Umbilical cord (tissue), 2 donors: ENCODE data around the gene TEKT3. TPM values are rescaled to one million over a fixed set of nuclear protein-coding genes. Genes with fewer than 3 reads are reported as not detected.
A peak's percentile ranks its signal among the peaks of the same experiment; 100 is the strongest.

Experiments
- DNase-seq: peaks from one replicate; pipeline ENCODE4 v3.0.0-alpha.2; 2015; ENCODE audit warnings: low spot score
- total RNA-seq: library from RNA; depleted of rRNA; stranded (reverse); fragments of >200 nt; gene quantifications from one replicate; pipeline ENCODE4 v1.2.3, GENCODE V29; 2014; ENCODE audit warnings: low replicate concordance; ENCODE audit not compliant: insufficient read depth

The TEKT3 gene
- total RNA-seq, 1 donor from 2014 or later, result not detected

DNA sequence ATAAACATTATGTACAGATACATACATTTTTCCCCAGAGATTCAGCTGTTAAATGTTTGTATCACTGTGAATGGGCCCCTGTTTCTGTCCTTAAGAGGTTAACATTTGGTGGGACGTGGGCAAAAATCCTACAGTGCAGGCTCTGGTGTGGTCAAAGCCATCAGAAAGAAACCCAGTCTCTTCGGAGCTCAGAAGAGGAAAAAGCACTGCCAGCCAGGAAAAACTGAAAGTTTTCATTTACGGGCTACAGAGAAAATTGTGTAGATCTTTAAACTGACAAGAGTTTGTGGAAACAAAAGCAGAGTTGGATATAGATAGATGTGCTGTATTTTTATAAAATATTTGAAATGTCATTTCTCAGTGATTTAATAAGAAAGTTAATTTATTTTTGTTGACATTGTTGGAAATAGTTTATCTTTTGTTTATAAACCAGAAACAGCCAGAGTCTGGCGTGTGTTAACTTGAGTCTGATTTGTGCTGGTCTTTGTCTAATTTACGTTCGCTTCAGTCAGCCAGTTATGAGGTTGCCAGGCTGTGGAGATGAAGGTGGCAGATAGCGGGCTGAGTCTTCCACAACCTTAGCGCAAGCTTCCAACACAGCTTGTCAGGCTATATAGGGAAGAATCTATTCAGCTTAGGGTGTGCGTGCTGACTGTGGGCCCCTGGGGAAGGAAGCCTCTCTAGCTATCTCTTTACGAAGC, 9.5 kb upstream of the TEKT3 start:
- DNase-seq, result peak; percentile 88

DNA sequence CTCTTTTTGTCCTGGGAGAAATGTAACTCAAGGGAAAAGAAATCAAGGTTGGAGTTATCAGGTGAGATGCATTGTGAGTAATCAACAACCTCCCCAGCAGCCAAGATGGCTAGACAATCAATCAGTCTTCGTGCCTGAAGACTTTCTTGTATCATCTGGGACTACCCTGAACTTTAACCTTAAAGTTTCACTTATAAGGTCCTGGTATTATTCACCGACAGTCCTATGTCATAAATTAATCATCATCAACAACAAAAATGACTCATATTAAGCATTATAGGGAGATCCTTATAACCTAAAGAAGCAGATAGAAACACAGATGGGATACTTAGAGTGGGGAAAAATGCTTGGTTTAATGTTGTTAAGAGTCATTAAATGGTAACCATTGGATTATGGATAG, 7.7 kb upstream of the TEKT3 start:
- no peak for DNase-seq

- DNase-seq, result peak; percentile 86
These were observed 6.6 kb upstream of the TEKT3 start for GRCh38 chr17:15348021-15348420.

GRCh38 chr17:15346066-15346595, 4.7 kb upstream of the TEKT3 start:
- DNase-seq, result no peak

DNA sequence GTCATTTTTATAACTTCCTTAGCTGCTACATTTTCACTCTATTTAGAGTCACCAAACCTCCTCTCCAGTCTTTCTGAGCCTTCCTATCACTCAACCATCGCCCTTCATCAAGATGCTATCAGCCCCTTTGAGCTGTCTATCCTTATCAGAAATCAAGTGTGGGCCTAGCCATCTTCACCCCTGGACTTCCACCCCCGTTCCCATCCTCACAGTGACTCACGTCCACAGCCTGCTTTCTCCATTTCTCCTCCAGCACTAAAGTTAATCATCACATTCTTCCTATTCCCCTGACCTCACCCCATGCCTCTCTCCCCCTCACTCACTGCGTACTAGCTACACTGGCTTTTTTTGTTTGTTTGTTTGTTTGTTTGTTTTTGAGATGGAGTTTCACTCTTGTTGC, 2.4 kb upstream of the TEKT3 start:
- peak; percentile 38 for DNase-seq

DNA sequence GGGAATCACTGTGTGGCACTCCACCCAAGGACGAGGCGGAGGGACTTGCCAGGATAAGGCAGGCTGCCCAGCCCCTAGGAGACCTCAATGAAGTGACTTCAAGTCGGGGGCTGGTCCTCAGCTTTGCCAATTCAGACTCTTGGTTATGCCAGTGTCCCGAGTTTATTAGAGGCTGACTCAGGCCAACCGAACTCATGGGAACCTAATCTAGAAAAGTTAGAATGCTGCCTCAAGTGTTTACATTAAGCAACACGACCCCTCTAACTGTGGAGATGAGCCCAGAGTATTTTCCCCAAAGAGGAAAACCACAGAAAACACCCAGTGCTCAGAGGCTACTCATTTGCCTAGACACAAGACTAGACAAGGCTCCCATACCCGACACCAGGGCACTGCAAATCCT, 1.1 kb upstream of the TEKT3 start:
- no peak for DNase-seq

DNA sequence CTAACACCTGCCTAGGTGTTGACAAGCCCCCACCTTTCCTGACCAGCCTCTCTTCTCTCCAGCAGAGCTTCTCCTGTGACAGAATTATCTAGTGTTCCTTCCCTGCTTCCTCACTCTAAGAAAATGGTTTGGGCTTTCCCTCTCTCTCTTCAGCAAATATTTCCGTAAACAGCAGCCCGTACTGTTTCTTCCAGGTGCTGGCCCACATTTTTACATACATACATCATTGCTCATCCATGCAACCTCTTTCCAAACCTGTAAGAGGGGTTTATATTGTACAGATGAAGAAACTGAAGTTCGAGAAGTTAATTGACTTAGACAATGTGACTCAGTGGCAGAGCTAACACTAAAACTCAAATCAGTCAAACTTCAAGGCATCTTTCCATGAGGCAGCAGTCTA, 569 bp upstream of the TEKT3 start:
- no peak for DNase-seq

GRCh38 chr17:15340966-15341365, 431 bp downstream of the TEKT3 start:
- DNase-seq, result no peak

DNA sequence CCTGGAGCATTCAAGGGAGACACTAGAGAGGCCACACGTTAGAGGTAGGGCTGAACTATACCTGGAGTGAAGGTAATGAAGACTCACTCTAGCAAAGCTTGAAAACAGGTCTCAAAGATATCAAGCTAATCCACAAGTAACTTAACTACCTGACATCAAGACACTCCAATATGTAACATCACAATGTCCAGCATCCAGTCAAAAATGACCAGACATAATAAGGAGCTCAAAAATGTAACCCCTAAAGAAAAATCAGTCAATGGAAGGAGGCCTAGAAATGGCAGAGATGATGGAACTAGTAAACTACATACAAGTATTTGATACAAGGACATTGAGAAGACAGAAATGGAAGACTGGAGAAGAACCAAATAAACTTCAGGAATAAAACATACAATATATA, 6.0 kb downstream of the TEKT3 start:
- DNase-seq, result no peak

DNA sequence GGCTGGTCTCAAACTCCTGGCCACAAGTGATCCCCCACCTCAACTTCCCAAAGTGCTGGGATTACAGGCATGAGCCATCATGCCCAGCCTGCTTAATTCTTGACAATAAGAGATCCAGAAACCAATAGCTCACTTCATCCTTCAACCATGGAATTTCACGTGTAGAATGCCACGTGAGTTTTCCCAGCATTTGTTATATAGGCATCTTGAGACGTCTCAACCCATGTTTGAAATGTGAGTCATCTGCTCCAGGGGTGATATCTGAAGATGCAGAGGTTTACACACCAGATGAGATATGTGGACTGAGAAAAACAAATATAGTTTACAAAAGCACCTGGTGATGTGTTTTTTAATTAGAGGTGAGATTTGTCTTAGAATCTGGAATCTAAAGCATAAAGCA, 7.1 kb downstream of the TEKT3 start:
- DNase-seq, result no peak

GRCh38 chr17:15332338-15332737, 9.1 kb downstream of the TEKT3 start:
- DNase-seq, result no peak

- no peak for DNase-seq
These were observed 18.3 kb downstream of the TEKT3 start for GRCh38 chr17:15323131-15323530.

DNA sequence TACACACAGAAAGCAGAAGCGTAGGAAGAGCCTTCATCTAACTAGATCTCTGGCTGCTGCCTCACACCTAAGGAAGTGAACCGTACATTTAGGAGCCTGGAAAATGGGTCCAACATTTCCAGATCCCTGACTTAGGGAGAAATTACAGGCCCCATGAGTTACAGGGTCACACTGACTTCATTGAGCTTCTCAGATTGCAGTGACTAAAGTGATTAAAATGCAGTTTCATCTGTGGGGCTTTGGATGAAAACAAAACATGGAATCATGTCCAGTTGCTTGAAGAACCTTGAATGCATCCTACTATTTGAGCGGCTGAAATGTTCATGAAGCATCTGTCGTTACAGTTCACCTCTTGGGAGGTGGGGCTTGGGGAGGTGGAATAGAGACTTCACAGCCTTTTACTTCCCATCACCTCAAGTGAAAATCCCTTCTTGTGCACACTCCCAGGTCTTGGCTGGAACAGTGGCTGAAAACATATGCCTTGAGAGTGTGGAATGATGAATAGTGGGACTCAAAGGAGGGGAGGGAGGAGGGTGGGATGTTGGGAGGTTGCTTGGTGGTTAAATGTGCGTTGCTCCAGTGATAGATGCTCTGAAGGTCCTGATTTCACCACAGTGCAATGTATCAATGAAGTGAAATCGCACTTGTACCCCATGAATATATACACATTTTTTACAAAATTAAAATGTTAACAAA, 19.7 kb downstream of the TEKT3 start:
- DNase-seq, result no peak

DNA sequence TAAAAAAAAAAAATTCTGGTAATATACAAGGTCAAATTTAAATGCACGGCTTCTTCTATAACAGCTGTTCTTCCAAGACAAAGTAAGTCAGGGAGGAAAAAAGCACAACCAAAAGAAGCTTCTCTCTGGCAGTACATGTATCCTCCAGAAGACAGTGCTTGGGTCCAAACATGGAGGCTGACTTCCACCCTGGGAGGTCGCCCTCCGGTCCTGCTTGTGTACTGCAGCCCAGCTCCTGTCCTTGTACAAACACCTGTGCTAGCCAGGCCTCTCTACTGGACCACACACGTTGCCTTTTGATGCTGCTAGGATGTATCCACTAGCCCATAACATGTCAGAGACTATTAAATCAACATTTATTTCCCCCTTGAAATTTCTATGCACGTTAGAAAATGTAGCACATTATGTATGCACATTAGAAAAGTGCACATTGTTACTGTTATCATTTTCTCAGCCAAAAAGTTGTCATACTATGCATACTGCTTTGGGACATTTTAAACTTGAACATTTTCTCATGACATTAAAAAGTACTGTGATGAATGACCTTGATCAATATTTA, 21.9 kb downstream of the TEKT3 start:
- no peak for DNase-seq

- DNase-seq, result no peak
These were observed 29.4 kb downstream of the TEKT3 start for GRCh38 chr17:15311996-15312395.

- no peak for DNase-seq
These were observed 31.6 kb downstream of the TEKT3 start for GRCh38 chr17:15309793-15310192.

GRCh38 chr17:15309236-15309635, 32.2 kb downstream of the TEKT3 start:
- DNase-seq, result no peak

- no peak for DNase-seq
These were observed 32.6 kb downstream of the TEKT3 start for GRCh38 chr17:15308758-15309157.

- DNase-seq, result peak; percentile 90
These were observed 33.7 kb downstream of the TEKT3 start for GRCh38 chr17:15307710-15308111.

GRCh38 chr17:15303851-15304250, 37.5 kb downstream of the TEKT3 start:
- DNase-seq, result no peak

GRCh38 chr17:15303268-15303667, 38.1 kb downstream of the TEKT3 start:
- DNase-seq, result no peak

- no peak for DNase-seq
These were observed 39.6 kb downstream of the TEKT3 start for GRCh38 chr17:15301845-15302244.

DNA sequence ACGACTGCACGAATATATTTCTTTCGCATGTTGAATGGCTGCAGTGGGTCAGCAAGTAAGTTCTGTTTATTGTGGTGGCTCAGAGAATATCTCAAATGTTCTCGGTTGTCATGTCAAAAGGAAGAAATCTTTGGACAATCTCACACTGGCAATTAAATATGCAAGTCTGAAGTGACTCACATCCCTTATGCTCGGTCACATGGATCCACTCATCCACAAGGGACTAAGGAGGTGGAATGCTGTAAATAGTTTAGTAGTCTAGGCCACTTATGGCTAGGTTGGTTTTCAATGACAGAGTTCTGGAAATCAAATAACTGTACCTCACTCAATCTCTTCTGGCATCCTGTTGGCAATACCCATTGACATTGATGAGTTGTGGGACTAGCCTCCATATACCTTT, 43.2 kb downstream of the TEKT3 start:
- no peak for DNase-seq
